Measurements from ENCODE around the gene RIC8A.

GRCh38 chr11:204587-205109 lies 2.9 kb upstream of the RIC8A start:
- TF ChIP-seq, protein P1, sequence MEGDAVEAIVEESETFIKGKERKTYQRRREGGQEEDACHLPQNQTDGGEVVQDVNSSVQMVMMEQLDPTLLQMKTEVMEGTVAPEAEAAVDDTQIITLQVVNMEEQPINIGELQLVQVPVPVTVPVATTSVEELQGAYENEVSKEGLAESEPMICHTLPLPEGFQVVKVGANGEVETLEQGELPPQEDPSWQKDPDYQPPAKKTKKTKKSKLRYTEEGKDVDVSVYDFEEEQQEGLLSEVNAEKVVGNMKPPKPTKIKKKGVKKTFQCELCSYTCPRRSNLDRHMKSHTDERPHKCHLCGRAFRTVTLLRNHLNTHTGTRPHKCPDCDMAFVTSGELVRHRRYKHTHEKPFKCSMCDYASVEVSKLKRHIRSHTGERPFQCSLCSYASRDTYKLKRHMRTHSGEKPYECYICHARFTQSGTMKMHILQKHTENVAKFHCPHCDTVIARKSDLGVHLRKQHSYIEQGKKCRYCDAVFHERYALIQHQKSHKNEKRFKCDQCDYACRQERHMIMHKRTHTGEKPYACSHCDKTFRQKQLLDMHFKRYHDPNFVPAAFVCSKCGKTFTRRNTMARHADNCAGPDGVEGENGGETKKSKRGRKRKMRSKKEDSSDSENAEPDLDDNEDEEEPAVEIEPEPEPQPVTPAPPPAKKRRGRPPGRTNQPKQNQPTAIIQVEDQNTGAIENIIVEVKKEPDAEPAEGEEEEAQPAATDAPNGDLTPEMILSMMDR (conservative IDR thresholded peaks at IDR 0.05; ENCODE audit: low read length), result no peak
- no peak for TF ChIP-seq EZH2phosphoT487 (IDR thresholded peaks at IDR 0.05; ENCODE audit: borderline replicate concordance)
